DMS53 treated with DMSO at 0.1 percent for 48 hours (cell line): ENCODE measurements around the gene ZFP36L2.

Experiments used
- DNase-seq: peaks from one replicate; lab custom pipeline; 2025; ENCODE audit not compliant: unreplicated experiment; lab: John Stamatoyannopoulos, UW

The ZFP36L2 gene, protein sequence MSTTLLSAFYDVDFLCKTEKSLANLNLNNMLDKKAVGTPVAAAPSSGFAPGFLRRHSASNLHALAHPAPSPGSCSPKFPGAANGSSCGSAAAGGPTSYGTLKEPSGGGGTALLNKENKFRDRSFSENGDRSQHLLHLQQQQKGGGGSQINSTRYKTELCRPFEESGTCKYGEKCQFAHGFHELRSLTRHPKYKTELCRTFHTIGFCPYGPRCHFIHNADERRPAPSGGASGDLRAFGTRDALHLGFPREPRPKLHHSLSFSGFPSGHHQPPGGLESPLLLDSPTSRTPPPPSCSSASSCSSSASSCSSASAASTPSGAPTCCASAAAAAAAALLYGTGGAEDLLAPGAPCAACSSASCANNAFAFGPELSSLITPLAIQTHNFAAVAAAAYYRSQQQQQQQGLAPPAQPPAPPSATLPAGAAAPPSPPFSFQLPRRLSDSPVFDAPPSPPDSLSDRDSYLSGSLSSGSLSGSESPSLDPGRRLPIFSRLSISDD

GRCh38 chr2:43226558-43226954 lies at the start of gene ZFP36L2:
Gene ZFP36L2 (minus strand): TSS chr2:43226606. CDS start chr2:43226315, 291 bp downstream.
- DNase-seq = peak; percentile 81

GRCh38 chr2:43274721-43275120 lies 48.3 kb upstream of the ZFP36L2 start:
- no peak for DNase-seq

- no peak for DNase-seq
Observed at GRCh38 chr2:43274055-43274454, 47.6 kb upstream of the ZFP36L2 start.

- DNase-seq = no peak
Observed at GRCh38 chr2:43273529-43273928, 47.1 kb upstream of the ZFP36L2 start.

DNA sequence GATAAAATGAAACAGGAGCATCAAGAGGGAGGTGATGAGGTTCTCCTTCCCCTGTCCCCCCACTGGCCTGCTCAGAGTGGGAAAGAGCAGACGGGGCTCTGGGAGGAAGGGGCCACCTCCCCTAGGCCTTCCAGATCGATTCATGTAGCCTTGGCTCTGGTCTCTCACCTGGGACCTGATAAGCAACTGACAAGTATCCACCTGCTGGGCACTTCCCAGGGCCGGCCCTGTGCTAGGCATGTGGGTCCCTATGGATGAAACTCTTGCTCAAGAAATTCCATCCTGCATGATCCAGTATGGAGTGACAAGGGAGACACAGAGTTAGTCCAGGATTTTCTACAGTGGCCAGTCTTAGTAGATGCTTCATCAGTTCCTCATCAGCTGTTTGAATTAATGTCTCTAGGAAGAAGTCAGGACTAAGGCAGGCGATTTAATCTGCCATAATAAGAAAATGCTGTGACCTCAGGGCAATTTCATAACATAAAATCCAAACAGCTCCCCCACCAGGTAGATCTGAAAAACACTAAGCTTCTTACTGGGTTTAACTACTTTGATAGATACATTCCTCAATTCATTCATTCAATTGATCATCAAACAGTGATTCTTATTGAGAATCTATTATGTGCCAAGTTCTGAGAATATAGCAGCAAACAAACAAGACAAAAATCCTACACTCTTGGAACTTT lies 44.7 kb upstream of the ZFP36L2 start:
- no peak for DNase-seq

DNA sequence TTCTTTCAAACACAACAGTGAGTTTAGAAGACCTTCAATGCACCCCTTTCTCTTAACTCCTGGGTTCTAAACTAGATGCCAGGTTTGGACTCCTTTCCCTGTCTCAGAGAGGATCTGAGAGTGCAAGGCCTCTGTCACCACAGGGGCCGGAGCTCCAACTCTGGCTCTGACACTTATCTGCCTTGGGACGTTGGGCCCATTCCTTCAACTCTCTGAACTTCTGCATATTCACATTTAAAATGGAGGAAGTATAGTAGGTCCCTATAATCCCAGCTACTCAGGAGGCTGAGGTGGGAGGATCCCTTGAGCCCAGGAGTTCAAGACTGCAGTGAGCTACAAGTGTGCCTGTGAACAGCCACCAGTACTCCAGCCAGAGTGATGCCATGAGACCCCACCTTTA lies 44.1 kb upstream of the ZFP36L2 start:
- DNase-seq = no peak

- DNase-seq = no peak
Observed at GRCh38 chr2:43269706-43270105, 43.3 kb upstream of the ZFP36L2 start.

GRCh38 chr2:43269074-43269572 lies 42.7 kb upstream of the ZFP36L2 start:
- no peak for DNase-seq

DNA sequence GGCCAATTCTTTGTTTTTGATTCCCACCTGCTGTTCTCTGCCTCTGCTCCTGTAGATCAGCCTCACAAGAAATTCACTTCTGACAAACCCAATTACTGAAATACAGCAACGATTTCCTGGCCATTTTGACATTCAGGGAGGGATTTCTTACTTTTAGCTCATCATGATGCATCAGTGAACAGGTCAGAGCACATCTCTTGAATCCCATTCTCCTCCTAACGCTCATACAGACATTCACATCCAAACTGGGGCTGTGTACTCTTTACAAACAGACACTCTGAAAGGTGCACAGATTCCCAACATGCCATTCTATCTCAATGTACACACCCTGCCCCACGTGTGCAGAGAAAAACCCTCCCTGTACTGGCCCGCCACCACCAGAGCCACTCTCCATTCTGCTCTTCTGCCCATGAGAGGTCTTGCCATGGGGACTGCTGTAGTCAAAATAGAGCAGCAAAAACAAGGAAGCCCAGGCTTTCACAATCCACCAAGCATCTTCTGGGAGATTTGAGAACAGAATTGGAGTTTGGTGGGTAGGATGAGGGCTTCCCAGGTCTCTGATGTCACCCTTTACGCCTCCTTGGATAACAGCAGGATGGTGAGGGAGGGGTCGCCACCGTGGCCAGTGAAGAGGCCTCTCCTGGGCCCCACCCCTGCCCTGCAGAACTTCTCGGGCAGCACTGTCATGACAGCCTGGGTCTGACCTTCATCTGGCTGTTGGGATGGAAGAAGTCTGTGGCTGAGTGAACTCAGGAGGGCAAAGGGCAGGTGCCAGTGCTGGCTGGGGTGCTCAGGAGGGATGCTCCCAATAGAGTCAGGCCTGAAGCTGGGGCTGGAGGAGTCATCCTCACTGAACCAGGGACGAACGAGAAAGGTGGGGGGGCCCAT lies 41.9 kb upstream of the ZFP36L2 start:
- DNase-seq = no peak

GRCh38 chr2:43267381-43267780 lies 41.0 kb upstream of the ZFP36L2 start:
- no peak for DNase-seq

- DNase-seq = no peak
Observed at GRCh38 chr2:43266711-43267111, 40.3 kb upstream of the ZFP36L2 start.

DNA sequence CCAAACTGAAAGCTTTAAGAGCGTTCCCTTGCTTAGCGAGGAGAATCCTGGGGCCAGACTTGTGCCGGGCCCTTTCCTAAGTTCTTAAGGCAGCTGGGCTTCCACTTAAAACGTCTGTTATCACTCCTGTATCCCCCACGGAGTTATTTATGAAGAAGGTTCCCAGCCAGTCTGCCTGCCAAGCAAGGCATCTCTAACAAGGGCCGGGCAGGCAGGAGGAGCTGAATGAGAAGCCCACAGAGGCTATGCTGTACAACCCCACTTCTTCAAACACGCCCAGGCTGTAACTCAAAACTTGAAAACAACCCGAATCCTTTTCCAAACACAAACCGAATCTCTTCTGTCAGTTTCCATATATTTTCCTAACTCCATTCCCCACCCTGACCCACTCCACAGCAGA lies 39.0 kb upstream of the ZFP36L2 start:
- DNase-seq = no peak

GRCh38 chr2:43265001-43265400 lies 38.6 kb upstream of the ZFP36L2 start:
- no peak for DNase-seq

- DNase-seq = no peak
Observed at GRCh38 chr2:43262951-43263350, 36.5 kb upstream of the ZFP36L2 start.

GRCh38 chr2:43262239-43262638 lies 35.8 kb upstream of the ZFP36L2 start:
- no peak for DNase-seq

- no peak for DNase-seq
Observed at GRCh38 chr2:43259512-43259911, 33.1 kb upstream of the ZFP36L2 start.

DNA sequence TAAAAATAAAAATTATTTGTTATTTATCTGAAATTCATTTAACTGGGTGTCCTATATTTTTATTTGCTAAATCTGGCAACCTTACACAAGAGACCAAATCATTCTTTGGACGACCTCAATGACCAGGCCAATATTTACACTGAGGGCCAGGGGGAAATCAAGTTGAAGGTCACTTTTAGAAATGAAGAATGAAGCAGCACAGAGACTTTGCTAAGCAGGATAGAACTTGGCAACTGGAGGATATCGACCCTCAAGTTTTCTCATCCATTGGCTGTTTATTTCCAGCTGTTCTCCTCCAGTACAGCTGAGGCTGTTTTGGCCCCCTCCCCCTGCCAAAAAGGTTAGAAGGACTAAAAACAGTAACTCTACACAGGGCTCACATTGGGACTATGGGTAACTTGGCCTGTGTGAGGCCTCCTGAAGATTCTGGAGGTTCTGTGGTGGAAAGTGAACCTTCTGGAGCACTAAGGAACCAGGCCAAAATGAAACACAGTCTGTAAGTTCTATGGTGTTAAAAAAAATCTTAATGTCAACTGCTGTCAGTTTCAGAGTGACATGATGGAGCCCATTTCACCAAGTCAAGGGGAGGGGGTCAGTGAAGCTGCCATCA lies 32.2 kb upstream of the ZFP36L2 start:
- DNase-seq = no peak

- no peak for DNase-seq
Observed at GRCh38 chr2:43255296-43255910, 29.0 kb upstream of the ZFP36L2 start.

- no peak for DNase-seq
Observed at GRCh38 chr2:43254331-43254730, 27.9 kb upstream of the ZFP36L2 start.

DNA sequence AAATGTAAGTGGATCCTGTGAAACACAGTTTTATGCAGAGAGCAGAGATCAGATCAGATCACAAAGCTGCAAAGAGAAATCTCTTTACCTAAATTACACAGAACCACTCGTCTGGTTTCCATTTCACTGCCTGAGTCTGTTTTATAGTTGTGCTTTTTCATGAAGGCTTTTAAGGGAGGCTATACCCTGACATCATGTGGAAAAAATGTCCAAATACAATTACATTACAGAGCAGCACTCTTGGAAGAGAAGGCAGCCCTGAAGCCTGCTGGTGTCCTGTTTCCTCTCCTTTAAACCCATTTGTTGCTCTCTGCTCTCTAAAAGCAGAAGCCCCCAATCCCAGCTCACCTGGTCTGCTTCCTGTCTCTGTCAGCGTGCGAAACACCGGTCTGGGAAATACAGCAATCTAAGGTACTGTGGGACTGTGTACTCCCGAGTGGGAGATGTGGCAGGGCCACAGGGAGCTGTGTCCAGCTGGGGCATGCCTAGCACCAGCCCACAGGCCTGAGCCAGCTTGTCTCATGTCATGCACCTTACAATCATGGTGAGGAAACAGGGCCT lies 24.8 kb upstream of the ZFP36L2 start:
- DNase-seq = no peak
